K562 (cell line): ENCODE data around the gene EML3. TPM values are rescaled to one million over a fixed set of nuclear protein-coding genes. Genes with fewer than 3 reads are reported as not detected.
A peak's percentile ranks its signal among the peaks of the same experiment; 100 is the strongest.

Source experiments
- ATAC-seq: fragments of 200-7000 bp; cut with Tn5 transposase; 3 replicates; pipeline ENCODE4 v1.9.1; 2020; ENCODE audit warnings: moderate library complexity
- BruUV-seq: library from RNA; stranded (reverse); fragments of 400-500 nt; replicated peaks from 2 replicates; lab custom pipeline; 2021; lab: Mats Ljungman, UMichigan
- CTCF ChIA-PET: fragments of 300-600 bp; formaldehyde crosslinking; extraction: SDS; loops from one replicate; lab custom pipeline; 2021; ENCODE audit warnings: low intra/inter-chr PET ratio; lab: Yijun Ruan, JAX
- POLR2A ChIA-PET: fragments of 300-600, 350-650 bp; sonication (Branson Sonifier 250); formaldehyde crosslinking; extraction: SDS; loops from one replicate; lab custom pipeline; 2021; ENCODE audit warnings: antibody characterized with exemption, inconsistent platforms; lab: Yijun Ruan, JAX
- DNase-seq, 4 experiments: peaks; one replicate each; pipeline versions ENCODE4 v3.0.0 to v3.0.0-alpha.2; 2011 to 2018; ENCODE audit warnings: low spot score in 3 of 4, mixed read lengths in 3 of 4; ENCODE audit errors: extremely low read depth in 1 of 4
- FAIRE-seq: peaks from 2 replicates; lab custom pipeline; 2011; peaks lifted over from hg19 to GRCh38; lab: Jason Lieb, UNC
- H2AFZ ChIP-seq: 2 replicates; pipeline ENCODE4 v1.6.0; 2011; ENCODE audit warnings: low read depth, low read length, control low read depth, inconsistent platforms
- H3K27ac ChIP-seq: fragments of 200-600 bp; 3 replicates; pipeline ENCODE4 v1.8.0; 2011; ENCODE audit warnings: low read depth, mild to moderate bottlenecking, control low read depth, inconsistent platforms, low read length, moderate library complexity, mixed read lengths; ENCODE audit errors: extremely low read depth
- H3K27me3 ChIP-seq, 2 experiments: fragments of 300-600 bp in 1 of 2; 2 replicates in 1 of 2; 3 replicates in 1 of 2; pipeline versions ENCODE4 v1.6.0 to v1.8.0; 2011; ENCODE audit warnings: inconsistent platforms in 2 of 2, low read length in 2 of 2, mild to moderate bottlenecking in 1 of 2, mixed read lengths in 1 of 2, moderate library complexity in 1 of 2; ENCODE audit not compliant: control insufficient read depth in 2 of 2, insufficient read depth in 2 of 2
- H3K36me3 ChIP-seq: fragments of 300-600 bp; 3 replicates; pipeline ENCODE4 v1.8.0; 2011; ENCODE audit warnings: mild to moderate bottlenecking, low read length, inconsistent platforms; ENCODE audit not compliant: control insufficient read depth, insufficient read depth
- H3K4me1 ChIP-seq, 2 experiments: fragments of 200-600 bp in 1 of 2; replicated peaks in 1 of 2; 2 replicates in 1 of 2; 3 replicates in 1 of 2; pipeline versions ENCODE4 v1.5.1 to v1.8.0; 2011; ENCODE audit warnings: inconsistent platforms in 2 of 2, low read length in 2 of 2, mild to moderate bottlenecking in 1 of 2, mixed read lengths in 1 of 2, moderate library complexity in 1 of 2; ENCODE audit not compliant: control insufficient read depth in 2 of 2, insufficient read depth in 2 of 2
- H3K4me2 ChIP-seq: 2 replicates; pipeline ENCODE4 v1.6.1; 2011; ENCODE audit warnings: low read length, control low read depth, inconsistent platforms, mixed read lengths; ENCODE audit not compliant: insufficient read depth
- H3K4me3 ChIP-seq: fragments of 200-600 bp; sonication (generic), shearing (Covaris generic); 2 replicates; pipeline ENCODE4 v1.5.1; 2016; ENCODE audit warnings: control low read depth, inconsistent platforms
- H3K79me2 ChIP-seq: fragments of 200-600 bp; 3 replicates; pipeline ENCODE4 v1.8.0; 2011; ENCODE audit warnings: low read length, inconsistent platforms; ENCODE audit not compliant: control insufficient read depth, insufficient read depth
- H3K9ac ChIP-seq, 2 experiments: 2 replicates each; pipeline versions ENCODE4 v1.6.0 to v1.6.1; 2011; ENCODE audit warnings: low read depth in 2 of 2, low read length in 2 of 2, control low read depth in 1 of 2, inconsistent platforms in 1 of 2, mild to moderate bottlenecking in 1 of 2, mixed read lengths in 1 of 2; ENCODE audit not compliant: insufficient read depth in 1 of 2
- H3K9me1 ChIP-seq: one replicate; pipeline ENCODE4 v1.6.0; 2011; ENCODE audit warnings: inconsistent platforms, mild to moderate bottlenecking, low read length, moderate library complexity; ENCODE audit not compliant: control insufficient read depth, insufficient read depth
- H3K9me3 ChIP-seq: replicated peaks from 2 replicates; pipeline ENCODE4 v1.5.1; 2011; ENCODE audit warnings: low read depth, low read length, inconsistent platforms; ENCODE audit not compliant: control insufficient read depth, insufficient read depth
- H4K20me1 ChIP-seq: replicated peaks from 2 replicates; pipeline ENCODE4 v1.6.1; 2011; ENCODE audit warnings: low read length, inconsistent platforms, mixed read lengths; ENCODE audit not compliant: control insufficient read depth, insufficient read depth
- ATF3 ChIP-seq, 2 experiments: fragments of 450-650 bp in 1 of 2; sonication (generic) in 1 of 2; formaldehyde crosslinking in 1 of 2; IDR thresholded peaks in 1 of 2; conservative IDR thresholded peaks in 1 of 2; 2 replicates each; pipeline versions ENCODE4 v1.6.1 to v1.8.1; 2016 to 2023; ENCODE audit warnings: mild to moderate bottlenecking in 2 of 2, moderate library complexity in 2 of 2, inconsistent platforms in 1 of 2, missing genetic modification reagents in 1 of 2
- BRD9 ChIP-seq: fragments of 450-650 bp; IDR thresholded peaks from 2 replicates; pipeline ENCODE4 v1.6.1; 2018; ENCODE audit warnings: low read depth; ENCODE audit not compliant: partially characterized antibody
- DPF2 ChIP-seq: fragments of 450-650 bp; IDR thresholded peaks from 2 replicates; pipeline ENCODE4 v1.6.1; 2016
- E2F3 ChIP-seq: fragments of 250-450 bp; sonication (Bioruptor Pico); IDR thresholded peaks from 2 replicates; pipeline ENCODE4 v1.4.0; 2020; ENCODE audit warnings: mild to moderate bottlenecking
- HCFC1 ChIP-seq: IDR thresholded peaks from 2 replicates; pipeline ENCODE4 v1.6.1; 2012; ENCODE audit warnings: low read depth, low read length, improper control_type of control experiment
- KAT2B ChIP-seq: IDR thresholded peaks from one replicate; pipeline ENCODE4 v1.6.1; 2012; ENCODE audit warnings: low read depth, mild to moderate bottlenecking, control low read depth, inconsistent platforms, low read length, moderate library complexity
- MCM7 ChIP-seq, 2 experiments: fragments of 450-650 bp; IDR thresholded peaks; 2 replicates each; pipeline ENCODE4 v1.6.1; 2016 to 2018
- MEF2D ChIP-seq: conservative IDR thresholded peaks from 2 replicates; pipeline ENCODE4 v1.6.1; 2016; ENCODE audit warnings: low read depth, missing genetic modification characterization, missing compliant biosample characterization
- MEIS2 ChIP-seq: fragments of 450-650 bp; IDR thresholded peaks from 2 replicates; pipeline ENCODE4 v1.6.1; 2014; ENCODE audit warnings: mild to moderate bottlenecking; ENCODE audit not compliant: partially characterized antibody
- SMARCA4 ChIP-seq: fragments of 450-650 bp; IDR thresholded peaks from 2 replicates; pipeline ENCODE4 v1.6.1; 2016
- TAL1 ChIP-seq: fragments of 450-650 bp; IDR thresholded peaks from 2 replicates; pipeline ENCODE4 v1.6.1; 2016; ENCODE audit warnings: mild to moderate bottlenecking
- ZBTB11 ChIP-seq, 3 experiments: fragments of 200-800 bp in 1 of 3; fragments of 250-450 bp in 1 of 3; fragments of 450-650 bp in 1 of 3; sonication (Bioruptor Pico) in 1 of 3; sonication (Bioruptor generic) in 1 of 3; formaldehyde crosslinking in 1 of 3; IDR thresholded peaks; 2 replicates each; pipeline versions ENCODE4 v1.6.1 to v1.8.0; 2016 to 2022; ENCODE audit warnings: mild to moderate bottlenecking in 2 of 3, missing genetic modification characterization in 2 of 3, missing compliant biosample characterization in 1 of 3, moderate library complexity in 1 of 3
- WGBS: fragments of 100-300 bp; shearing (Covaris generic); methylation state at CpG from one replicate; pipeline ENCODE4 v1.1.6; 2016; ENCODE audit warnings: low coverage, mixed read lengths; ENCODE audit not compliant: insufficient coverage; ENCODE audit errors: missing lambda C conversion rate; 5-methylcytosine and 5-hydroxymethylcytosine counted together
- in situ Hi-C: fragments of 300-500 bp; cut with MboI; formaldehyde crosslinking; loops from 4 replicates; pipeline ENCODE4 v1.15.0; 2018; ENCODE audit warnings: inconsistent platforms, mixed read lengths
- intact Hi-C: fragments of 100-400 bp; cut with micrococcal nuclease; formaldehyde crosslinking; loops from 2 replicates; pipeline ENCODE4 v1.14.2; 2022
- polyA plus RNA-seq, 8 experiments: library from polyadenylated mRNA; depleted of rRNA in 4 of 8; stranded (reverse) in 5 of 8; unstranded in 3 of 8; fragments of >200 nt; fragmentation: Nextera tagmentation in 2 of 8; fragmentation: Illumina TruSeq in 1 of 8; extraction: Ambion mirVana in 2 of 8; extraction: Trizol in 1 of 8; gene quantifications; 2 replicates each; pipeline versions ENCODE4 v1.2.1 to v1.2.3, GENCODE V29; 2011 to 2014; ENCODE audit warnings: inconsistent platforms in 1 of 8, missing spikeins in 1 of 8
- total RNA-seq, 7 experiments: library from RNA; depleted of rRNA in 6 of 7; stranded (reverse); fragments of >200 nt in 6 of 7; fragmentation: Illumina TruSeq in 2 of 7; extraction: Trizol in 2 of 7; gene quantifications; 2 replicates each; pipeline versions ENCODE4 v1.2.1 to v1.2.3, GENCODE V29; 2011 to 2021; ENCODE audit warnings: low replicate concordance in 1 of 7
- TF ChIP-seq, protein P1 (sequence below): fragments of 450-650 bp; IDR thresholded peaks from 2 replicates; pipeline ENCODE4 v1.6.1; 2016

Gene EML3
- total and polyA plus RNA-seq, 9 of the 15 experiments (the other 6 are each of a cell fraction or from before 2014, with no cell fraction given), result 0.32 to 90.5 (median 26.4) TPM

GRCh38 chr11:62652161-62653006, 39.8 kb upstream of the EML3 start:
- TSS peak; percentile 67 for BruUV-seq
- FAIRE-seq, result peak; percentile 73
- TF ChIP-seq KAT2B (no peak), SMARCA4 (peak; percentile 59), MEIS2 (peak; percentile 54), HCFC1 (no peak), BRD9 (no peak), MCM7 (IDR thresholded peaks at IDR 0.05) (no peak), E2F3 (CRISPR knock-in tag) (no peak), DPF2 (0 out of 2 replicates have a peak, but pooled peaks have one; percentile 14), ZBTB11 (CRISPR knock-in tag; IDR thresholded peaks at IDR 0.05) (0 out of 6 replicates have a peak, but pooled peaks of 1 of the 3 experiments have one; percentile 88), MEF2D (no peak), ATF3 (IDR thresholded peaks at IDR 0.05) (no peak), ATF3 (CRISPR knock-in tag; conservative IDR thresholded peaks at IDR 0.05) (no peak), TAL1 (no peak)
- TF ChIP-seq, protein P1, sequence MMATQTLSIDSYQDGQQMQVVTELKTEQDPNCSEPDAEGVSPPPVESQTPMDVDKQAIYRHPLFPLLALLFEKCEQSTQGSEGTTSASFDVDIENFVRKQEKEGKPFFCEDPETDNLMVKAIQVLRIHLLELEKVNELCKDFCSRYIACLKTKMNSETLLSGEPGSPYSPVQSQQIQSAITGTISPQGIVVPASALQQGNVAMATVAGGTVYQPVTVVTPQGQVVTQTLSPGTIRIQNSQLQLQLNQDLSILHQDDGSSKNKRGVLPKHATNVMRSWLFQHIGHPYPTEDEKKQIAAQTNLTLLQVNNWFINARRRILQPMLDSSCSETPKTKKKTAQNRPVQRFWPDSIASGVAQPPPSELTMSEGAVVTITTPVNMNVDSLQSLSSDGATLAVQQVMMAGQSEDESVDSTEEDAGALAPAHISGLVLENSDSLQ, result 0 out of 2 replicates have a peak, but pooled peaks have one; percentile 15

More at GRCh38 chr11:62652161-62653006, 39.8 kb upstream of the EML3 start:
- Histone ChIP-seq H3K4me3 (peak overlapping the region; percentile 77), H3K27me3 (no peaks in the 10 kb centered on the region), H3K36me3 (peaks cover 35% of the 10 kb centered on the region; the same call in 2 of the 3 replicates), H3K9ac (peak overlapping the region; percentile 87 to 98), H4K20me1 (peaks cover 9% of the 10 kb centered on the region), H3K79me2 (peaks cover 27% of the 10 kb centered on the region), H3K4me2 (peak overlapping the region; percentile 91), H3K9me1 (no peaks in the 10 kb centered on the region), H3K4me1 (peaks cover 11 to 36% of the 10 kb centered on the region in 2 experiments; a peak in 4 of 5 replicates), H3K27ac (peak overlapping the region; percentile 80), H3K9me3 (no peaks in the 10 kb centered on the region), H2AFZ (peak overlapping the region; percentile 95; the same call in 1 of the 2 replicates)
- peak; percentile 33 for ATAC-seq
- 12% methylated on average over 14 of the region's 16 CpGs for WGBS
- intact Hi-C loops (no loop called here), in situ Hi-C loops (no loop called here)
- CTCF ChIA-PET, result no interaction called here
- DNase-seq, result peak in 3 of 4 experiments; percentile 11 to 31 (median 20)
- POLR2A ChIA-PET, result interaction anchor here (0.6 to 1.4 kb wide), 11 partner anchors 8 to 256 kb away, joined by 3 to 52 read pairs (median 4); partner anchors contain the start of genes C11orf98, CSKMT, LBHD1 and UQCC3
